Caco-2 (cell line): ENCODE data around the gene ACTN4. TPM values are rescaled to one million over a fixed set of nuclear protein-coding genes. Genes with fewer than 3 reads are reported as not detected.

Experiments
- BruUV-seq: library from RNA; stranded (reverse); fragments of 400-500 nt; replicated peaks from 2 replicates; lab custom pipeline; 2021; lab: Mats Ljungman, UMichigan
- CTCF ChIA-PET: fragments of 300-600 bp; sonication (Branson Sonifier 250); formaldehyde crosslinking; loops from one replicate; lab custom pipeline; 2022; ENCODE audit warnings: antibody characterized with exemption; lab: Charles Lee
- POLR2A ChIA-PET: fragments of 300-600 bp; sonication (Branson Sonifier 250); formaldehyde crosslinking; loops from one replicate; lab custom pipeline; 2022; ENCODE audit warnings: antibody characterized with exemption; lab: Charles Lee
- DNase-seq, 2 experiments: peaks; one replicate each; pipeline versions ENCODE4 v3.0.0 to v3.0.0-alpha.2; 2020 to 2022
- H3K27me3 ChIP-seq: replicated peaks from 2 replicates; pipeline ENCODE4 v1.6.0; 2011; ENCODE audit warnings: low read length; ENCODE audit not compliant: control insufficient read depth, insufficient read depth
- H3K36me3 ChIP-seq: 2 replicates; pipeline ENCODE4 v1.5.1; 2011; ENCODE audit warnings: low read length; ENCODE audit not compliant: control insufficient read depth, insufficient read depth
- H3K4me1 ChIP-seq: fragments of 250-450 bp; sonication (Bioruptor Pico); 2 replicates; pipeline ENCODE4 v1.5.1; 2020; ENCODE audit warnings: mild to moderate bottlenecking
- H3K4me3 ChIP-seq: 2 replicates; pipeline ENCODE4 v1.5.1; 2011; ENCODE audit warnings: low read depth, mild to moderate bottlenecking, control low read depth, low read length
- H3K9me3 ChIP-seq: fragments of 250-450 bp; sonication (Bioruptor Pico); 2 replicates; pipeline ENCODE4 v1.5.1; 2020; ENCODE audit warnings: mild to moderate bottlenecking, moderate library complexity
- H3K27ac Mint-ChIP-seq: one replicate; pipeline ENCODE4 v1.8.0; 2022; ENCODE audit warnings: mixed read lengths; ENCODE audit not compliant: unreplicated experiment
- H3K27me3 Mint-ChIP-seq: one replicate; pipeline ENCODE4 v1.8.0; 2022; ENCODE audit warnings: mixed read lengths; ENCODE audit not compliant: insufficient read depth, unreplicated experiment
- H3K36me3 Mint-ChIP-seq: one replicate; pipeline ENCODE4 v1.8.0; 2022; ENCODE audit warnings: mild to moderate bottlenecking, mixed read lengths; ENCODE audit not compliant: insufficient read depth, unreplicated experiment
- H3K4me1 Mint-ChIP-seq: one replicate; pipeline ENCODE4 v1.8.0; 2022; ENCODE audit warnings: low read depth, mixed read lengths; ENCODE audit not compliant: unreplicated experiment
- H3K4me3 Mint-ChIP-seq: one replicate; pipeline ENCODE4 v1.8.0; 2022; ENCODE audit warnings: mild to moderate bottlenecking, moderate library complexity, mixed read lengths; ENCODE audit not compliant: unreplicated experiment
- H3K9me3 Mint-ChIP-seq: one replicate; pipeline ENCODE4 v1.8.0; 2022; ENCODE audit warnings: mixed read lengths; ENCODE audit not compliant: unreplicated experiment
- intact Hi-C: fragments of 100-400 bp; cut with micrococcal nuclease; formaldehyde crosslinking; loops from one replicate; pipeline ENCODE4 v1.10.0; 2022; ENCODE audit not compliant: unreplicated experiment
- total RNA-seq: library from RNA; stranded (reverse); gene quantifications from 2 replicates; pipeline ENCODE4 v1.2.3, GENCODE V29; 2022
- TF ChIP-seq, protein P1 (sequence below), 2 experiments: fragments of 200-600 bp in 1 of 2; IDR thresholded peaks; 1 replicate in 1 of 2; 2 replicates in 1 of 2; pipeline versions ENCODE4 v1.5.1 to v1.8.0; 2011 to 2022; ENCODE audit warnings: antibody characterized with exemption in 1 of 2, control low read depth in 1 of 2, inconsistent platforms in 1 of 2, low read depth in 1 of 2, low read length in 1 of 2, mild to moderate bottlenecking in 1 of 2, moderate library complexity in 1 of 2; ENCODE audit not compliant: insufficient read depth in 1 of 2, severe bottlenecking in 1 of 2, unreplicated experiment in 1 of 2

ACTN4 gene
- total RNA-seq, 1 experiment from 2014 or later = 605 TPM

DNA sequence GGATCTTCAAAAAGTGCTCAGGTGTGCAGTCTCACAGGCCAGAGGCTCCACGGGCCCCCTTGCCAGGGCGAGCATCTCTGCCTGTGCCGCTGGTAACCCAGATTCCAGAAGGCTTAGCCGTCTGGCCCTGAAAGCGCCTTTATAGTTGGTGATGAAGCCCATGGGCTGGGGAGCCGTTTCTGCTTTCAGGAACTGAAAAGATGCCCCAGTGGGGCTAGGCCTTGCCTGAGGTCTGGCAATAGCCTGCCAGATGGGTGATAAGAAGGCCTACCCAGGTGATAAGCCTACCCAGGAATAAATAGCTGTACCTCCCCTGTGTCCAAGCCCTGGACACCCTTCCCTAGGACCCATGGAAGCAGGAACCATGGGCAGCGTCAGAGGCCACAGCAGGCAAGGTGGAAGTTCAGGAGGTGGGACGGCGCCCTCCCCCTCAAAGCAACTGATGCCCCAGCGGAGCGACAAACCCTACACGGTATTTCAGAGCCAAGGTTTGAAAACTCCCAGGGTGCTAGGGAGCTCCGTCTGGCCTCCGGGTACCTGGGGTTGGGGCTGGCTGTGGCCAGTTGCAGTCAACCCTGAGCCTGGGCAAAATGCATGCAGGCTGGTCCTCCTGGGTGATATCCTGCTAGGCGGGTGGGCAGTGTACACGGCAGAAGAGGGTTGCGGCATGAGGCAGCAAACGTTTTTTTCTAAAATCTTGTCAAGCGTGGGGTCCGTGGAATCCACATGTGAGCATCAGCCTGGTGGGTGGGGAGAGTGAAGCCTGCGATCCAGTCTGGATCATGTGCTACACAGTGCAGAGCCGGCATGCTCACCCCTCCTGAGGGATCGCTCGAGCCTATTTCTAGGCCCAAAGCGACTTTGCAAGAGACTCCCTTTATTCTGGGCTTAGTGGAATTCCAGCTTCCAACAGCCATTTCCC is 45.3 kb downstream of the ACTN4 start:
- Histone ChIP-seq H3K4me1 (peaks cover 73% of the 10 kb centered on the region), H3K4me3 (no peak overlapping the region), H3K36me3 (peaks cover 7% of the 10 kb centered on the region), H3K9me3 (no peaks in the 10 kb centered on the region), H3K27me3 (no peaks in the 10 kb centered on the region)
- Mint-ChIP-seq H3K27ac (peak overlapping the region; percentile 82), H3K27me3 (no peaks in the 10 kb centered on the region), H3K36me3 (peaks cover 93% of the 10 kb centered on the region), H3K4me1 (peaks cover 36% of the 10 kb centered on the region), H3K4me3 (no peak overlapping the region), H3K9me3 (no peaks in the 10 kb centered on the region)
- TSS peak; percentile 34 for BruUV-seq
- TF ChIP-seq, protein P1, sequence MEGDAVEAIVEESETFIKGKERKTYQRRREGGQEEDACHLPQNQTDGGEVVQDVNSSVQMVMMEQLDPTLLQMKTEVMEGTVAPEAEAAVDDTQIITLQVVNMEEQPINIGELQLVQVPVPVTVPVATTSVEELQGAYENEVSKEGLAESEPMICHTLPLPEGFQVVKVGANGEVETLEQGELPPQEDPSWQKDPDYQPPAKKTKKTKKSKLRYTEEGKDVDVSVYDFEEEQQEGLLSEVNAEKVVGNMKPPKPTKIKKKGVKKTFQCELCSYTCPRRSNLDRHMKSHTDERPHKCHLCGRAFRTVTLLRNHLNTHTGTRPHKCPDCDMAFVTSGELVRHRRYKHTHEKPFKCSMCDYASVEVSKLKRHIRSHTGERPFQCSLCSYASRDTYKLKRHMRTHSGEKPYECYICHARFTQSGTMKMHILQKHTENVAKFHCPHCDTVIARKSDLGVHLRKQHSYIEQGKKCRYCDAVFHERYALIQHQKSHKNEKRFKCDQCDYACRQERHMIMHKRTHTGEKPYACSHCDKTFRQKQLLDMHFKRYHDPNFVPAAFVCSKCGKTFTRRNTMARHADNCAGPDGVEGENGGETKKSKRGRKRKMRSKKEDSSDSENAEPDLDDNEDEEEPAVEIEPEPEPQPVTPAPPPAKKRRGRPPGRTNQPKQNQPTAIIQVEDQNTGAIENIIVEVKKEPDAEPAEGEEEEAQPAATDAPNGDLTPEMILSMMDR (IDR thresholded peaks at IDR 0.05; ENCODE audit: insufficient read depth in 1 of 2, low read depth in 1 of 2, low read length in 1 of 2, severe bottlenecking in 1 of 2, unreplicated experiment in 1 of 2) = no peak
- CTCF ChIA-PET = interaction anchor here (0.5 to 0.6 kb wide), 2 partner anchors 51 to 518 kb away, joined by 3 to 6 read pairs; no protein-coding TSS in a partner anchor
- POLR2A ChIA-PET = interaction anchor here (0.9 kb wide), 1 partner anchor 9 kb away, joined by 3 read pairs; no protein-coding TSS in a partner anchor
- no peak for DNase-seq
- intact Hi-C loops = no loop called here

- Histone ChIP-seq H3K36me3 (peaks cover 7% of the 10 kb centered on the region), H3K4me1 (peaks cover 73% of the 10 kb centered on the region), H3K9me3 (no peaks in the 10 kb centered on the region), H3K4me3 (no peak overlapping the region), H3K27me3 (no peaks in the 10 kb centered on the region)
- BruUV-seq = no TSS peak
- Mint-ChIP-seq H3K27me3 (no peaks in the 10 kb centered on the region), H3K27ac (peak overlapping the region; percentile 82), H3K4me1 (peaks cover 42% of the 10 kb centered on the region), H3K36me3 (peaks cover 98% of the 10 kb centered on the region), H3K4me3 (no peak overlapping the region), H3K9me3 (no peaks in the 10 kb centered on the region)
- POLR2A ChIA-PET = interaction anchor here (0.9 kb wide), 1 partner anchor 8 kb away, joined by 3 read pairs; no protein-coding TSS in a partner anchor
- TF ChIP-seq, protein P1 (IDR thresholded peaks at IDR 0.05; ENCODE audit: insufficient read depth in 1 of 2, low read depth in 1 of 2, low read length in 1 of 2, severe bottlenecking in 1 of 2, unreplicated experiment in 1 of 2) = no peak
- peak; percentile 39 to 76 for DNase-seq
- intact Hi-C loops = no loop called here
- CTCF ChIA-PET = no interaction called here
These were observed 46.2 kb downstream of the ACTN4 start for GRCh38 chr19:38693380-38694223.

- H3K4me1 ChIP-seq = peaks cover 73% of the 10 kb centered on the region
- BruUV-seq = no TSS peak
- H3K9me3 Mint-ChIP-seq = no peaks in the 10 kb centered on the region
- H3K9me3 ChIP-seq = no peaks in the 10 kb centered on the region
- peaks cover 9% of the 10 kb centered on the region for H3K36me3 ChIP-seq
- H3K27ac Mint-ChIP-seq = peak overlapping the region; percentile 82
- CTCF ChIA-PET = no interaction called here
- H3K4me3 Mint-ChIP-seq = no peak overlapping the region
- POLR2A ChIA-PET = interaction anchor here (0.6 kb wide), 2 partner anchors 234 to 1671 kb away, joined by 3 read pairs; no protein-coding TSS in a partner anchor
- no peaks in the 10 kb centered on the region for H3K27me3 ChIP-seq
- no peak for DNase-seq
- peaks cover 35% of the 10 kb centered on the region for H3K4me1 Mint-ChIP-seq
- no peaks in the 10 kb centered on the region for H3K27me3 Mint-ChIP-seq
- peaks cover 100% of the 10 kb centered on the region for H3K36me3 Mint-ChIP-seq
- intact Hi-C loops = no loop called here
- TF ChIP-seq, protein P1 (IDR thresholded peaks at IDR 0.05; ENCODE audit: insufficient read depth in 1 of 2, low read depth in 1 of 2, low read length in 1 of 2, severe bottlenecking in 1 of 2, unreplicated experiment in 1 of 2) = no peak
- no peak overlapping the region for H3K4me3 ChIP-seq
These were observed 47.9 kb downstream of the ACTN4 start for GRCh38 chr19:38695317-38695683.
